MCF 10A (cell line): ENCODE measurements around the gene SUDS3. TPM values are rescaled to one million over a fixed set of nuclear protein-coding genes. Genes with fewer than 3 reads are reported as not detected.

ENCODE experiments used
- BruUV-seq: library from RNA; stranded (reverse); fragments of 400-500 nt; replicated peaks from 2 replicates; lab custom pipeline; 2021; lab: Mats Ljungman, UMichigan
- CTCF ChIA-PET: fragments of 300-600 bp; sonication (Branson Sonifier 250); formaldehyde crosslinking; extraction: SDS; loops from one replicate; lab custom pipeline; 2021; ENCODE audit warnings: antibody characterized with exemption, inconsistent platforms; lab: Yijun Ruan, JAX
- POLR2A ChIA-PET: fragments of 300-600, 350-650 bp; sonication (Branson Sonifier 250); formaldehyde crosslinking; extraction: SDS; loops from one replicate; lab custom pipeline; 2020; ENCODE audit warnings: antibody characterized with exemption, inconsistent platforms; lab: Yijun Ruan, JAX
- DNase-seq: peaks from one replicate; pipeline ENCODE4 v3.0.0-alpha.2; 2018; ENCODE audit not compliant: unreplicated experiment
- H3K27ac Mint-ChIP-seq: one replicate; pipeline ENCODE4 v1.8.0; 2022; ENCODE audit warnings: mild to moderate bottlenecking, low read depth, mixed read lengths; ENCODE audit not compliant: unreplicated experiment
- H3K27me3 Mint-ChIP-seq: one replicate; pipeline ENCODE4 v1.8.0; 2022; ENCODE audit warnings: mixed read lengths; ENCODE audit not compliant: insufficient read depth, unreplicated experiment
- H3K36me3 Mint-ChIP-seq: one replicate; pipeline ENCODE4 v1.8.0; 2022; ENCODE audit warnings: mild to moderate bottlenecking, moderate library complexity, mixed read lengths; ENCODE audit not compliant: insufficient read depth, unreplicated experiment
- H3K4me1 Mint-ChIP-seq: one replicate; pipeline ENCODE4 v1.8.0; 2022; ENCODE audit warnings: mixed read lengths; ENCODE audit not compliant: insufficient read depth, unreplicated experiment
- H3K4me3 Mint-ChIP-seq: one replicate; pipeline ENCODE4 v1.8.0; 2022; ENCODE audit warnings: mild to moderate bottlenecking, moderate library complexity, mixed read lengths; ENCODE audit not compliant: unreplicated experiment
- H3K9me3 Mint-ChIP-seq: one replicate; pipeline ENCODE4 v1.8.0; 2022; ENCODE audit warnings: mixed read lengths; ENCODE audit not compliant: unreplicated experiment
- CTCF ChIP-seq: fragments of 200-600 bp; IDR thresholded peaks from one replicate; pipeline ENCODE4 v1.8.0; 2022; ENCODE audit warnings: antibody characterized with exemption, mild to moderate bottlenecking; ENCODE audit not compliant: unreplicated experiment
- intact Hi-C: fragments of 100-400 bp; cut with micrococcal nuclease; formaldehyde crosslinking; loops from 2 replicates; pipeline ENCODE4 v1.14.1; 2022
- total RNA-seq: library from RNA; stranded (reverse); gene quantifications from 2 replicates; pipeline ENCODE4 v1.2.3, GENCODE V29; 2022

Gene SUDS3
- total RNA-seq, 1 experiment from 2014 or later, result 19.6 TPM

GRCh38 chr12:118446247-118446646 lies 69.9 kb downstream of the SUDS3 start:
- no peak for TF ChIP-seq CTCF
- CTCF ChIA-PET, result interaction anchor here (0.6 to 1.5 kb wide), 5 partner anchors 11 to 968 kb away, joined by 3 read pairs; no protein-coding TSS in a partner anchor
- DNase-seq, result no peak
- H3K27me3 Mint-ChIP-seq, result peaks cover 20% of the 10 kb centered on the region
- no peaks in the 10 kb centered on the region for H3K4me1 Mint-ChIP-seq
- H3K36me3 Mint-ChIP-seq, result no peaks in the 10 kb centered on the region
- BruUV-seq, result no TSS peak
- H3K27ac Mint-ChIP-seq, result no peak overlapping the region
- H3K4me3 Mint-ChIP-seq, result no peak overlapping the region
- H3K9me3 Mint-ChIP-seq, result no peaks in the 10 kb centered on the region
- POLR2A ChIA-PET, result no interaction called here
- intact Hi-C loops, result no loop called here

- CTCF ChIA-PET, result interaction anchor here (0.7 kb wide), 1 partner anchor 967 kb away, joined by 3 read pairs; no protein-coding TSS in a partner anchor
These were observed 70.8 kb downstream of the SUDS3 start for GRCh38 chr12:118447181-118447580.

GRCh38 chr12:118448341-118448740 lies 72.0 kb downstream of the SUDS3 start:
- Mint-ChIP-seq H3K4me1 (no peaks in the 10 kb centered on the region), H3K9me3 (no peaks in the 10 kb centered on the region)
- CTCF ChIA-PET, result interaction anchor here (0.7 to 1.1 kb wide), 3 partner anchors 21 to 70 kb away, joined by 3 read pairs; no protein-coding TSS in a partner anchor

More at GRCh38 chr12:118447181-118447580, 70.8 kb downstream of the SUDS3 start:
- no TSS peak for BruUV-seq
- intact Hi-C loops, result no loop called here
- Mint-ChIP-seq H3K27ac (no peak overlapping the region), H3K36me3 (no peaks in the 10 kb centered on the region), H3K4me1 (no peaks in the 10 kb centered on the region), H3K4me3 (no peak overlapping the region), H3K27me3 (peaks cover 18% of the 10 kb centered on the region), H3K9me3 (no peaks in the 10 kb centered on the region)
- POLR2A ChIA-PET, result interaction anchor here (0.9 kb wide), 1 partner anchor 17 kb away, joined by 7 read pairs; no protein-coding TSS in a partner anchor
- TF ChIP-seq CTCF, result no peak
- no peak for DNase-seq

GRCh38 chr12:118455327-118455726 lies 79.0 kb downstream of the SUDS3 start:
- no peak for TF ChIP-seq CTCF
- CTCF ChIA-PET, result no interaction called here
- H3K27ac Mint-ChIP-seq, result no peak overlapping the region
- intact Hi-C loops, result no loop called here
- H3K27me3 Mint-ChIP-seq, result peaks cover 16% of the 10 kb centered on the region
- H3K4me1 Mint-ChIP-seq, result no peaks in the 10 kb centered on the region
- no TSS peak for BruUV-seq
- H3K36me3 Mint-ChIP-seq, result no peaks in the 10 kb centered on the region
- peaks cover 6% of the 10 kb centered on the region for H3K9me3 Mint-ChIP-seq
- DNase-seq, result no peak
- no peak overlapping the region for H3K4me3 Mint-ChIP-seq
- POLR2A ChIA-PET, result no interaction called here

More at GRCh38 chr12:118448341-118448740, 72.0 kb downstream of the SUDS3 start:
- POLR2A ChIA-PET, result no interaction called here
- intact Hi-C loops, result no loop called here
- H3K27me3 Mint-ChIP-seq, result peaks cover 18% of the 10 kb centered on the region
- H3K36me3 Mint-ChIP-seq, result no peaks in the 10 kb centered on the region
- no TSS peak for BruUV-seq
- DNase-seq, result no peak
- no peak for TF ChIP-seq CTCF
- H3K27ac Mint-ChIP-seq, result no peak overlapping the region
- H3K4me3 Mint-ChIP-seq, result no peak overlapping the region
